HG02588 (cell line): ENCODE measurements around the gene GABRG3.

ENCODE experiments used
- ATAC-seq: cut with Tn5 transposase; IDR thresholded peaks from one replicate; pipeline ENCODE4 v1.9.1; 2021; ENCODE audit warnings: mild to moderate bottlenecking, moderate library complexity; ENCODE audit not compliant: unreplicated experiment

GABRG3 gene

DNA sequence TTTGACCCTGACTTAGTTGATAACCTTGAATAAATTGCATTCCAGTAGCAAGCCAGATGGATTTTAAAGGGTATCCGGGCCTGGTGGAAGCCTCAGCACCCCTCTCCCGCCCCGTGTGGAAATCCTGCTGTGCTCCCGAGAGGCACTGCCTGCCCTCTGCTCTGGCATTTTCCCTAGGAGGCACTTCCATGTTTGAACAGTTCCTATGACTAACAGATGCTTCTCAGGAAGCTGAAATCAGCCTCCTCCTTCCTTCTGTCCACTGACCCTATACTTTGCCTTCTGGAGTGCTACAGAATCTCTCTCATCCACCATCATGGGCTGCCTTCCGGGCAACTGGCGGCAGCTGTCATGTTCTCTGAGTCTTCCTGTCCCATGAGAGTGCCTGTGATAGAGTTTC lies 90.8 kb downstream of the GABRG3 start:
- ATAC-seq: no peak

DNA sequence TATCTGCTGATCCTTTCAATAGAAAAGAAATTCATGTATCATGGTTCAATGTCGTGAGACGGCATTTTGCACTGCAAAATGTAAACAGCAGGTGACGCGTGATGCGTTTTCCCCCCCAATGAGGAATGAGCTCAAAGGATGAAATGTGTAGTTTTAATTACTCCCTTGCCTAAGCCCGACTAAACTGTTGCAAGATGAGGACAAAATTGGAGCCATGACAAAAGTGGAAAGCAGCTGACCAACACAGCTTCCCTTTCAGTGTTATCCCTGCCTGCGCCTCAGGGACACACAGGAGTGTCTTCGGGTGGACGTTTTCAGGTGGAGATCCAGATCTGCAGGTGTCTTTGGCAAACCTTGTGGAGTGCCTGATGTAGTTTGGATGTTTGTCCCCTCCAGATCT lies 92.0 kb downstream of the GABRG3 start:
- ATAC-seq: no peak

DNA sequence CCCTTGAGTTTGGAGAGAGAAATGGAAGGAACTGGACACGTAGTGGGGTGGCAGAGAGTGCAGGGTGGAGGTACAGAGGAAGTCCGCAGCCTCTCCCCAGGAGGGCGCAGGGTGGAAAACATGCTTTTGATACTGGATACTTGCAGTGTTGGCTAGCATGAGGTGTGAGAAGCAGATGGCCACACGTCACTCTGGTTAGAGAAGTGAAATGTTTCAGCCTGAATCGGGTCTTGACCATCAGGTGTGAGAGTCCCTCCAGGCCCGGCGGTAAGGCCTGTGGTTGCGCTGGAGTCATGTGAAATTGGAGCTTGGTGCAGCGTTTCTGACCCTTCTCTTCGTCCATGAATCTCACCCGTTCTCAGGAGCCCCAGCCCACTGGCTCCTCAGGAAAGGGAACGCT lies 93.1 kb downstream of the GABRG3 start:
- no peak for ATAC-seq

DNA sequence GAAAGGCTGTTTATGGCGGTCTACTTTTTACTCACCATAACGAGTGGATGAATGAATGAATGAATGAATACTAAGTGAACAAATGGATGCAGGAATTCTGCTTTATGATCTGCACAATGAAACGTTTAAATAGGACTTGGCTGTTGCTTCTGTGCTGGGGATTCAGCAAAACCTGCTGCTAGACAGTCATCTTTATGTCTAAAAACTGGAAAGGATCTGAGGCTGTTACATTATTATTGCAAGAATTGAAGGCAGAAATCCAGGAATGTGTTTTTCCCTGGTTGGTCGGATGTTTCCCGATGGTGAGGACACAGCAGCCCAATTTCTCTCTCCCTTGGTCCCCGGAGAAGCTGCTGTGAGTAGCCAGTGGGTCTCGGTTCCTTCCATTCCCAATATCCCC lies 94.2 kb downstream of the GABRG3 start:
- no peak for ATAC-seq

DNA sequence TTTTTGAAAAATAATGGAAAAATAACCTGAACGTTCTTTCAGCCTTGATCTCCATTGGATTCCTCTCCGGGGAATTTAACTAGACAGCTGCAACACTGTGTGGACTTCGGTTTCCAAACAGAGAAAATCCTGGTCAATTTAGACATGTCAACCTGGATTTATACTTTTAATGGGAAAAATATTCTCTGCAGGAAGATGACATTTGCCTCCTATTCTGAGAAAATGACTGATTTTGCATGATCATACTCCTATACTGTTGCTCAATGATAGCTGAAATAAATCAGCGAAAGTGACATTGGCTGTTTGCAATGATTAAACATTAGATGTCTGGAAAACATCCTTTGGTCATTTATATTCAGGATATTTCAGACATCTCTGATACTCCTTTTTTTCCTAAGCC lies 94.8 kb downstream of the GABRG3 start:
- no peak for ATAC-seq

DNA sequence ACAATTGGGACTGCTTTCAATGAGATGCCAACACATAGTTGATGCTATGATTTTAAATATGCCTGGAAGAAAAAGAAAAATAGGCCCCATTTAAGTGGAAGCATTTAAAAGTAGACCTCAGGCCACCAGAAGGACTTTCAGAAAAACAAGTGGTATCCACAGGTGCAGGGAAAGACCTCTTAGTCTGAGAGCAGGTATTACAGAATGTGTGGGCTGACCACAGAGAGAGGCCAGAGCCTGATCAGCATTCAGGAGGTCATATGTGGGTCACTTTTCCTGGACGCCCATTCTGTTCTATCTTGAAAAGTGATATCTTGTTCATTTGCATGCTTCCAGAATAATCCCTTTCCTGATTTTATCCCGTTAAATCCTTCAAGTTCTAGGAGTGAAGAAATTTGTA lies 95.5 kb downstream of the GABRG3 start:
- ATAC-seq: no peak

DNA sequence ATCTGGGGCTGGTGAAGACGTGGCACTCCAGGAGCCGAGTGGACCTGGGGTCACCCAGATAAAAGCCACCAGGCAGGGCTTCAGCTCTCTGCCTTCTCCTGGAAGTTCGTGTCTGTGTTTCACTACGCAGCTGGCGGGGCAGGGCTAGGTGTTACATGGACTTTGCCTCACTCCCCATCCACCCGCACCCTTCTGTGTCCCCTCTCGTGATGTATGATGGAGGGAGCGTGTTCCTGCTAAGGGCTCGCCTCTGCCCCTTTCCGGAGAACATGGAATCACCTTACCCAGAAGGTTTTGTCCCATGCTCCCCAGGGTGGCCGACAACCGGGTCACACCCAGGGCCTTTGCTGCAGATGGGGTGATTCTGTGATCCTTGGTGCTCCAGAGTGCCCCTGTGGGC lies 96.2 kb downstream of the GABRG3 start:
- no peak for ATAC-seq

DNA sequence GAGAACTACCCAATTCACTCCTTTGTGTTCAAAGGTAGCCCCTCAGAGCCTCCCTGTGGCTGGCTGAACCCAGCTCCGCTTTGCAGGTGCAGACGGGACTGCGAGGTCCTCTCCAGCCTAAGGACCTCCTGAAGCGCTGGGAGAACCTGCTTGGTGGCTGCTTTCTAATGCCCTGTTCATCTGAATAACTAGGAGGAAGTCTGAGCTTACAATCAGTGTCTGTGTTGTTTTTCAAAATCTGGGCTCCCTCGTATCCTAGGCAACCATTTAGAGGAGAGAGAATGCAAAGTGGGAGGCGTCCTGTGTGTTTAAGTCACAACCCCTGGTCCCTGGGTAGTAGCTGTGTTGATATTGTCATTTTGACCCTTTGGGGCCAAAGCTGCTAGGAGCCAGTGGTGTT lies 99.9 kb downstream of the GABRG3 start:
- ATAC-seq: no peak

DNA sequence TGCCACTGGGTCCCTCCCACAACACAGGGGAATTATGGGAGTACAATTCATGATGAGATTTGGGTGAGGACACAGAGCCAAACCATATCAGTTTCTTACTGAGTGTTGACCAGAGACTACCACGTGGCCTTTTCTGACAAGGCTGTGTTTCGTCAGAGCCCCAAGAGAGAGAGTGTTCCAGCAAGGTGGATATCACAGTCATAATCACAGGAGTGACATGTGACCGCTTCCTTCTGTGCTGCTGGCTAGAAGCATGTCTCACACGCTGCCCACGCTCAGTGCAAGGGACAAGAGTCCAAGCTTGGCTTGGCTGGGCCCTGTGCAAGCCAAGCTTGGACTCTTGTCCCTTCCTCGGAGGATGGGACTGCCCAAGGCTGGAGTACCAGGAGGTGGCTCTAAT lies 103.2 kb downstream of the GABRG3 start:
- no peak for ATAC-seq

DNA sequence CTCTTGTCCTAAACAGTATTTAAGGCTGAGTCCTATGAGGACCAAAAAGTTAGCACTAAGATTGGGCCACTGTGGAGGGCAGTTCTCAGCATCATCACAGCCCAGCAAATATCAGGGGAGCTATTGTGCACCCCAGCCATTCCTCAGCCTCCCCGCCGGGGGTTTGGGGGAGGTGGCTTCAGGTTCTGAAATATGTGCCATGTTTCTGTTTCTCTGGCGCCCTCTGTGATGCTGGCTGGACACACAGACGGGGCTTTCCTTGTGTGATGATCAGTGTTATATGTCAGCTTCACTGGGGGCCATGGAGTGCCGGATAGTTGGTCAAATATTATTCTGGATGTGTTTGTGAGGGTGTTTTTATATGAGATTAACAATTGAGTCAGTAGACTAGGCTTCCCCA lies 106.8 kb downstream of the GABRG3 start:
- ATAC-seq: no peak

DNA sequence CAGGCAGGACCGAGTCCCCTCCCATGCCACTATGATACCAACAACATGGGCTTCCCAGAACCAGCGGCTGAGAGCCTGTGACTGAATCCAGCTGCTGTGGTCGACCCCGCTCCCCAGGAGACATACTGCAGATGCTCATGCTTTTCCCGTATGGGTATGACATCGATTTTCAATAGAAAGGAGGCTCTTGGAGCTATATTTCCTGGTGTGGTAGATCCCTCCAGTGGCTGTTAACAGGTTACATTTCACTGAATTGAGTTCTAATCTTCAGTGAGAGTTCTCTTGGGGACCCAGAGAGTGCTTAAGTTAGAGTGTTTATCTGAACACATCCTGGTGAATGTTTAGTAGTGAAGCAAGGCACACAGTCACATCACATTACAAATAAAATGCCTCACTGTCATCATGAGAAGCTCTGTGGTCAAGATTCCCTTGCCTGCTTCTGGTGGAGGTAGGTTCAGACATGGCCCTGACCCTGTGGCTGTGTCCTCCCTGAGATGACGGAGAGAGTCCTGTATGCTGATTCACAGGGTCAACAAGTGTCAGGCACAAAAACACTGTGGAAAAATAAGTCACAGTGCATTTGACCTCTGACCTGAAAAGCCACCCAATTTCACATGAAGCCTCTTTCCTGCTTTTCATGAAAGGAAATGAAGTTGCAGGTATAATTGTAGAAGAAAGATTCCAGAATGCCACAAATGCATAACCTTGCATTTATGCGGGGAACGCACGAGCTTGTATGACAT lies 110.9 kb downstream of the GABRG3 start:
- ATAC-seq: no peak

DNA sequence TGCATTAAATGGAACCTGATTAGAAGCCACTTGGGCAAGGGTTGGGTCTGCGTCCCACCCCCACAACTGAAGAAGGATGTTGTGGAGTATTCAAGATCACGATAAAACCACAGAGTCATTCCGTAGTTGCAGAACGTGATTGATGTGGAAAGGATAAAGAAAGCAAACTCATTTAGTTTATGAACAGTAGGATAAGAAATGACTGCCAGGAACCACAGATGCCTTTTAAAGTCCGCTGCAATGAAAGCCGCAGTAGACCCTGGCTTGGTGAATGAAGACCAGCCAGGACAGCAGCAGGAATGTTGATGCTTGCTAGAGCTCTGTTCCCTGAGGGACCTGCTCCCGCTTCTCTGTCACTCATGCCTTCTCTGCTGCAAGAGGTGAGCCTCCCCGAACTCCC lies 111.5 kb downstream of the GABRG3 start:
- no peak for ATAC-seq

DNA sequence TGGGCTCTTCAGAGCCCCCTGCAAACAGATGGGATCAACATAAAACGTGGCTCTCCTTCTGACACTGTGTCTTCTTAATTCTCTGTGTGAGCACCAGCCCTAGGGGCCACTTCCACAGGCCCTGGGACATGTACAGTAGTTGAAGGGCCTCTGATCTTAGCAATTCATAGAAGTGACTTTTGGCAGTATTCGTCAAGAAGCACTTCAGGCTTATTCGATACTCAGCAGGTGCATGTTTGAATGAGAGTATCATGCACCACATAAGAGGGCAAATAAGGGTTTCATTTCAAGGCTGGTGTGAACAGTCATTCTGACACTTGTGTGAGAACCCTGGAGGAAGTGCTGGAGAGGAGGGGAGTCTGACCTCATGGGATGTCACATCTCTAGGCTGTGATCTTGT lies 113.9 kb downstream of the GABRG3 start:
- ATAC-seq: no peak

DNA sequence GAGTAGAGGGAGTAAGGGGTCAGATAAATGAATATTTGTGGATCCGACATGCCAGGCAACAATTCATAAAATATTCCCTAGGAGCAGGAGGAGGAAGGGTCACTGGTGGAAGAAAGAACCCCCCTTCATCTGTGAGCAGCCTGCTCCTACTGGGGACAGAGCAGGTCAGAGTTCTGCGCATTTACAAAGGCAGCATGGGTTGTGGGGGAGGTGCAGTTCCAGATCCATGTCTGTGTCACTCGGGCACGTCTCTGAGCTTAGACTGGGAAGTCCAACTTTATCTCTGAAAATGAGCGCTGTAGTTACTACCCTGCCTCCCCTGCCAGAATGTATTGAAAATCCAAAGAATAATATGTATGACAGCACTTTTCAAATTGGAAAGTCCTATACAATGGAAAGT lies 115.2 kb downstream of the GABRG3 start:
- no peak for ATAC-seq

DNA sequence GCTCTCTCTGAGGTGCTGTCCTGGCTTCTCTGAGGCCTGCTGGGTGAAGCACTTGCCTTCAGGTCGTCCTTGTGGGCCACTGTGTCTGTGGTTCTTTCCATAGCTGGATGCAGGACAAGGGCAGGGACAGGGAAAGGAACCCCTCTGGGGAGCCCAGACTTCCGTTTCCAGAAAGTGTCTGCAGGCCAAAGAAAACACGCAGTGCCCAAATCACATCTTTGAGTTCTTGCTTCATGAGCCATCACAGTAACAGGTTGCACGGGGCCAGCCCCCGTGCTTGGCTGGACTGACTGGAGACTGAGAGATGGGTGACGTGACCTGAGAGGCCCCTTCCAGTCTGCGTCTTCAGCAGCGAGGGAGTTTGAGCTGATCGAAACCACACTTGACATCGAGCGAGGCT lies 115.8 kb downstream of the GABRG3 start:
- no peak for ATAC-seq

DNA sequence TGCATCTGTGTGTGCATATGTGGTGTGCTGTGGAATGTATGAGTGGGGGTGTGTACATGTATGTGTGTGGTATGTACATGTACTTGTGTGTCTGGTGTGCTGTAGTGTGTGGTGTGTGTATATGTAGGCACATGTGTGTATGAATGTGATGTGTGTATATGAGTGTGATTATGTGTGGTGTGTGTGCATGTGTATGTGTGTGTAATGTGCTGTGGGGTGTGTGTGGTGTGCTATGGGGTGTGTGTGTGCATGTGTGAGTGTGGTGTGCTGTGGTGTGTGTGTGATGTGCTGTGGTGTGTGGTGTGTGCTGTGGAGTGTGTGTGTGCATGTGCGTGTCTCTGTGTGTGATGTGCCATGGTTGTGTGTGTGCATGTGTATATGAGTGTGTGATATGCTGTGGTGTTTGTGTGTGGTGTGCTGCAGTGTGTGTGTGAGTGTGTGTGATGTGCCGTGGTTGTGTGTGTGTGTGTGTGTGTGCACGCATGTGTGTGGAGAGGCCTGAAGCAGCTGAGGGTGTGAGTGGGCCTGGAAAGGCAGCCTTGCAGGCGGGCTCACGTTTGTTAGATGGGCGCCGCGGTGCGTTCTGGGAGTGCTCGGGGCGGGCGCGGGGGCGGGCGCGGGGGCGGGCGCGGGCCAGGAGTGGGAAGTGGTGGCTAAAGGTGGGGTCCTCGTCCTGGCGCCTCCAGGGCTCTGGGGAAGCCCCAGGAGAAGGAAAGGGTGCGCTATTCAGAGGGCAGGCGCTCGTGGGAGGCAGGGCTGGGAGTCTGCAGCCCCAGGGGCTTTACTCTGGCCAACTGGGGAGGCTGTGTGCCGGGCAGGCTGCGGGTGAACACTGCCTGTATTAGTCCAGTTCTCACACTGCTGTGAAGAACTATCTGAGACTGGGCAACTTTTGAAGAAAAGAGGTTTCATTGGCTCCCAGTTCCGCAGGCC lies 116.9 kb downstream of the GABRG3 start:
- ATAC-seq: no peak

DNA sequence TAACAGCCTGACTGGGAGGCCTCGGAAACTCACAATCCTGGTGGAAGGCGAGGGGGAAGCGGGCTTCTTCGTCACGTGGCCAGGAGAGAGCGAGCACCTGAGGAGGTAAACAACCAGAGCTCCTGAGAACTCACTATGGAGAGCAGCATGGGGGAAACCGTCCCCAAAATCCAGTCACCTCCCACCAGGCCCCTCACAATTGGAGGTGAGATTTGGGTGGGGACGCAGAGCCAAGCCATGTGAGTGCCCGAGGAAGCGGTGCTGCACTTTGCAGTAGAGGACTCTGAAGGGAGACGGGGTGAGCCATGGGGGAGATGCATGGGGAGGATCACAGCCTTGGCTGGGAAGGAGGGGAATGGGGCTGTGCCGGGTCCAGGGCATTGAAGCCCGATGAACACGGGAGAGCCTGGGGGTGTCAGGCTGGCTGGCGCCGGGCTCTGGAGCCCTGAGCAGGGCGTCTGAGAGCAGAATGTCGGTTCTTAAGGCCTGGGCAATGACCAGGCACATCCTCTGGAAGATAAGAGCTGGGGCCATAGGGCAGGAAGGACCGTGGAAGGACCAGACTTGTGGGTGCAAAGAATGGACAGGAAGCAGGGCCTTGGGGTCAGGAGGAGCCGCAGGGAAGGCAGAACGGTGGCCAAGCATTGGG lies 117.7 kb downstream of the GABRG3 start:
- no peak for ATAC-seq

DNA sequence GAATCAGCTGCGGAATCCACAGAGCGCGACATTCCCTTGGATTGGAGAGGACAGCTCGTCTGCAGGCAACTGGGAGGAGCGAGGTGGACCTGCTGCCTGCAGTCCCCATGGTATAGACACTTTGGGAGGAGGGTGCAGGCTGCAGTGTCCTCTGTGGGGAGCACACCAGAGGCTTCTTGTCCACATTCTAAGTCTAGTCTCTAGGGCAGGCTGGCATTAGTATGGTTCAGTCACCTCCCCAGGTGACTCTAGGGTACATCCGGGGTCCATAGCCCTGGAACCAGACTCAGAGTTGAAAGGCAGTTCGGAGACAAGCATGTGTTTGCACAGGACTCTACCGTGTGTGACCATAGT lies 118.2 kb downstream of the GABRG3 start:
- no peak for ATAC-seq

DNA sequence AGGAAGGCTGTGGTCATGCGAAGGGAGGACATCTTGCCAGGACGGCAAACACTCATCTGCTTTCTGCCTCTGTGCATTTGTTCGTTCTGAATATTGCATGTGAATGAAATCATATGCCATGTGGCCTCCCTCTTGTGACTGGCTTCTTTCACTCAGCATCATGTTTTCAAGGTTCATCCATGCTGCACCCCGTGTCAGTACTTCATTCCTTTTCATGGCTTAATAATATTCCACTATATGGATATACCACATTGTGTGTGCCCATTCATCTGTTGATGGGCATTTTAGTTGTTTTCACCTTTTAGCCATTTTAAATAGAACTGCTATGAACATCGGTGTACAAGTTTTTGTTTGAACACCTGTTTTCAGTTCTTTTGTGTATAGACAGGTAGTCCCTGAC lies 118.7 kb downstream of the GABRG3 start:
- no peak for ATAC-seq

DNA sequence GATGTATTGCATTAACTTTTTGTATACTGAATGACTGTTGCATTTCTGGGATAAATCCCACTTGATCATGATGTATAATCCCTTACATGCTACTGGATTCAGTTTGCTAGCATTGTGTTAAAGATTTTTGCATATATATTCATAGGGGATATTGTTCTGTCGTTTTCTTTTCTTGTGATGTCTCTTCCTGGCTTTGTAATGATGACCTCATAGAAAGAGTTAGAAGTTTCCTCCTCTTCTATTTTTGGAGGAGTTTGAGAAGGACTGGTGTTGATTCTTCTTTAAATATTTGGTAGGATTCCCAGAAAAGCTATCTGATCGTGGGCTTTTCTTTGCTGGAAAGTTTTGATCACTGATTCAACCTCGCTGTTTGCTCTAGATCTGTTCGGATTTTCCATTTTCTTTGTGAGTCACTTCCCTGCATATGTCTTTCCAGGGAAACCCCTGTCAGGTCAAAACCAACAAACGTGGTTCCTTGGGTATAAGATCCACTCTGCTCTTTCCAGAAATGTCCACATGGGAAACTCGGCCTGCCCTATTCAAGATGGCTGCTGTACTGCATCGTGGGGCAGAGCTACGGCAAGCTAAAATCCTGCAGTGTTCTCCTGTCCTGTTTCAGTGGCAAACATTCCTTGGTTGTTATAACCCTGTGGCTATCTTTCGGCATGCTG lies 120.4 kb downstream of the GABRG3 start:
- no peak for ATAC-seq

DNA sequence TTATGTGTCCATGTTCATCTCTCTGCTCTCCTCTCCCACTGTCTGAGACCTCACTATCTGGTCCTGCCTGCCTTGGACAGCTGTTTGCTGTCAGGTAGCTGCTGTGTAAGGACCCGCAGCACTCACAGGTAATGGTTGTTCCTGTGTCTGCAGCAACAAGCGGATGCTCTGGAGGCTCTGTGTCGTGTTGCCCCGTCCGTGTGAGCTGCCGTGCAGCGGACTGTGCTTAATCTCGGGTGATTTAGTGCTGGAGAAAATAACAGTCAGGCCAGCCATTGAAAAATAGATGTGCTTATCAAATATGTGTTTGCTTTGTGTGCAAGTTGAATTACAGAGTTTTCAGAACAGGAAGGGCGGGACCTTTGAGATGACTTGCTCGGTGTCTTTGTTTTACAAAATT lies 121.4 kb downstream of the GABRG3 start:
- no peak for ATAC-seq
